ENCODE data around the gene SCAMP3. TPM values are rescaled to one million over a fixed set of nuclear protein-coding genes. Genes with fewer than 3 reads are reported as not detected.

SCAMP3 gene
- total and polyA plus RNA-seq, 10 of the 15 experiments (the other 5 are each of a cell fraction or from before 2014, with no cell fraction given), result 17.2 to 133 (median 87.3) TPM

DNA sequence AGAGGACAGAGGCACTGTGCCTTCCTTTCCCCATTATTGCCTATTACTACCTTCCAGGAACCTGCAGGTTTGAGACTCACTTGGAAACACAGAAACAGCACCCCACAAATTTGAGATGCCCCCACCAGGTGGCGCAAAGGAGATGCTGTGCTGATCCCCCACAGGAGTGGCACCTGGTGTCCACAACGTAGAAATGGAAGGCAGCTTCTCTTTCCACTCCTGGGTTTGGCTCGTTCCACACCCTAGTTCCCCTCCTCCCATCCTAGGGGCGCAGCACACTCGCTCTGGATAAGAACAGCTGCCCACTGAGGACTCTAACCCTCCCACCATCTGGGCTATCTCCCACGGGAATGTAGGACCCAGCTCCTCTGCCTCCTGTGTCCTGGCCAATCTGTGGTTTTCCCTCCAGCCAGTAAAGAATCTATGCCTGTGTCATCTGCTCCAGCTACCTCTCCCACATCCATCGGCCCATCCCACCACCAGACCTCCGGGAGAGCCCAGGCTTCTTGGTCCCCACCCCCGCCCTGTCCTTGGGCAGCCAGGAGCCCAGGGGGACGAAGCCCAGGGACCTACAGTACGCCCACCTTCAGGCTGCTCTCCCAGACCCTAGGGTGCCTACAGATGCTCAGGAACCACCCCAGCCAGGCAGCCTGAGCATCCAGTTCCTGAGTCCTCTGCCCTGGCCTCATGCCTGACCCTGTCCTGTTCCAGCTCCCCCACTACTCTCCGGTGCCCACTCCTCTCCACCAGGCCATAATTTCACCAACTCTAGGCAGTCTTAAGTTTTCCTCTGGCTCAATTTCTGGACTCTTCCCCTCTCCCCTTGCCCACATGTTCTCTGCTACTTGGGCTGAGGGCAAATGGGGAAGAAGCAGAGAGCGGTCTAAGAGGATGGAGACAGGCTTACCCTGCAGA lies 55.0 kb downstream of the SCAMP3 start (continued):
- no peak for TF ChIP-seq ZNF207 (IDR thresholded peaks at IDR 0.05; ENCODE audit: borderline replicate concordance)
- TF ChIP-seq MTA2 (IDR thresholded peaks at IDR 0.05; ENCODE audit: low read depth), result peak; percentile 24; the same call in 1 of the 2 replicates
- no peak for TF ChIP-seq FOXM1 (IDR thresholded peaks at IDR 0.05; ENCODE audit: low read depth, low read length)
- TF ChIP-seq RFX5 (IDR thresholded peaks at IDR 0.05; ENCODE audit: low read depth, low read length), result no peak
- TF ChIP-seq PML (IDR thresholded peaks at IDR 0.05; ENCODE audit: low read length), result no peak
- peak; percentile 21 for TF ChIP-seq SKIL (IDR thresholded peaks at IDR 0.05; ENCODE audit: low read depth, poor library complexity, severe bottlenecking)
- TF ChIP-seq, protein P1, sequence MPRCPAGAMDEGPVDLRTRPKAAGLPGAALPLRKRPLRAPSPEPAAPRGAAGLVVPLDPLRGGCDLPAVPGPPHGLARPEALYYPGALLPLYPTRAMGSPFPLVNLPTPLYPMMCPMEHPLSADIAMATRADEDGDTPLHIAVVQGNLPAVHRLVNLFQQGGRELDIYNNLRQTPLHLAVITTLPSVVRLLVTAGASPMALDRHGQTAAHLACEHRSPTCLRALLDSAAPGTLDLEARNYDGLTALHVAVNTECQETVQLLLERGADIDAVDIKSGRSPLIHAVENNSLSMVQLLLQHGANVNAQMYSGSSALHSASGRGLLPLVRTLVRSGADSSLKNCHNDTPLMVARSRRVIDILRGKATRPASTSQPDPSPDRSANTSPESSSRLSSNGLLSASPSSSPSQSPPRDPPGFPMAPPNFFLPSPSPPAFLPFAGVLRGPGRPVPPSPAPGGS (IDR thresholded peaks at IDR 0.05; ENCODE audit: borderline replicate concordance, insufficient read depth, low read depth, low read length, poor library complexity, severe bottlenecking), result no peak
- TF ChIP-seq BHLHE40 (IDR thresholded peaks at IDR 0.05; ENCODE audit: borderline replicate concordance in 1 of 2, low read depth in 2 of 2, low read length in 1 of 2), result peak; percentile 12 to 20; a peak in 1 of 4 replicates
- no peak for TF ChIP-seq RELA (IDR thresholded peaks at IDR 0.05; ENCODE audit: borderline replicate concordance, partially characterized antibody)
- TF ChIP-seq, protein P2, sequence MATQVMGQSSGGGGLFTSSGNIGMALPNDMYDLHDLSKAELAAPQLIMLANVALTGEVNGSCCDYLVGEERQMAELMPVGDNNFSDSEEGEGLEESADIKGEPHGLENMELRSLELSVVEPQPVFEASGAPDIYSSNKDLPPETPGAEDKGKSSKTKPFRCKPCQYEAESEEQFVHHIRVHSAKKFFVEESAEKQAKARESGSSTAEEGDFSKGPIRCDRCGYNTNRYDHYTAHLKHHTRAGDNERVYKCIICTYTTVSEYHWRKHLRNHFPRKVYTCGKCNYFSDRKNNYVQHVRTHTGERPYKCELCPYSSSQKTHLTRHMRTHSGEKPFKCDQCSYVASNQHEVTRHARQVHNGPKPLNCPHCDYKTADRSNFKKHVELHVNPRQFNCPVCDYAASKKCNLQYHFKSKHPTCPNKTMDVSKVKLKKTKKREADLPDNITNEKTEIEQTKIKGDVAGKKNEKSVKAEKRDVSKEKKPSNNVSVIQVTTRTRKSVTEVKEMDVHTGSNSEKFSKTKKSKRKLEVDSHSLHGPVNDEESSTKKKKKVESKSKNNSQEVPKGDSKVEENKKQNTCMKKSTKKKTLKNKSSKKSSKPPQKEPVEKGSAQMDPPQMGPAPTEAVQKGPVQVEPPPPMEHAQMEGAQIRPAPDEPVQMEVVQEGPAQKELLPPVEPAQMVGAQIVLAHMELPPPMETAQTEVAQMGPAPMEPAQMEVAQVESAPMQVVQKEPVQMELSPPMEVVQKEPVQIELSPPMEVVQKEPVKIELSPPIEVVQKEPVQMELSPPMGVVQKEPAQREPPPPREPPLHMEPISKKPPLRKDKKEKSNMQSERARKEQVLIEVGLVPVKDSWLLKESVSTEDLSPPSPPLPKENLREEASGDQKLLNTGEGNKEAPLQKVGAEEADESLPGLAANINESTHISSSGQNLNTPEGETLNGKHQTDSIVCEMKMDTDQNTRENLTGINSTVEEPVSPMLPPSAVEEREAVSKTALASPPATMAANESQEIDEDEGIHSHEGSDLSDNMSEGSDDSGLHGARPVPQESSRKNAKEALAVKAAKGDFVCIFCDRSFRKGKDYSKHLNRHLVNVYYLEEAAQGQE (IDR thresholded peaks at IDR 0.05; ENCODE audit: low read depth, low read length), result no peak
- TF ChIP-seq PAX8 (IDR thresholded peaks at IDR 0.05), result no peak
- TF ChIP-seq SPI1 (IDR thresholded peaks at IDR 0.05; ENCODE audit: borderline replicate concordance, insufficient read depth, low read depth, low read length), result no peak
- TF ChIP-seq KLF5 (IDR thresholded peaks at IDR 0.05; ENCODE audit: partially characterized antibody), result no peak
- TF ChIP-seq, protein P3, sequence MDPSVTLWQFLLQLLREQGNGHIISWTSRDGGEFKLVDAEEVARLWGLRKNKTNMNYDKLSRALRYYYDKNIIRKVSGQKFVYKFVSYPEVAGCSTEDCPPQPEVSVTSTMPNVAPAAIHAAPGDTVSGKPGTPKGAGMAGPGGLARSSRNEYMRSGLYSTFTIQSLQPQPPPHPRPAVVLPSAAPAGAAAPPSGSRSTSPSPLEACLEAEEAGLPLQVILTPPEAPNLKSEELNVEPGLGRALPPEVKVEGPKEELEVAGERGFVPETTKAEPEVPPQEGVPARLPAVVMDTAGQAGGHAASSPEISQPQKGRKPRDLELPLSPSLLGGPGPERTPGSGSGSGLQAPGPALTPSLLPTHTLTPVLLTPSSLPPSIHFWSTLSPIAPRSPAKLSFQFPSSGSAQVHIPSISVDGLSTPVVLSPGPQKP (IDR thresholded peaks at IDR 0.05; ENCODE audit: low read depth, low read length), result no peak
- no peak for TF ChIP-seq PRDM15 (CRISPR knock-in tag; IDR thresholded peaks at IDR 0.05)
- TF ChIP-seq CBX5 (IDR thresholded peaks at IDR 0.05; ENCODE audit: low read depth), result no peak

Measured in GM12878 (cell line).